BE2C (cell line): ENCODE results near the gene BNIP3.

Source experiments
- DNase-seq: peaks from one replicate; pipeline ENCODE4 v3.0.0-alpha.2; 2020
- H3K27me3 ChIP-seq: fragments of 250-450 bp; sonication (Bioruptor Pico); 2 replicates; pipeline ENCODE4 v1.5.1; 2020; ENCODE audit warnings: mild to moderate bottlenecking
- H3K36me3 ChIP-seq: fragments of 250-450 bp; sonication (Bioruptor Pico); 2 replicates; pipeline ENCODE4 v1.5.1; 2020; ENCODE audit warnings: mild to moderate bottlenecking
- H3K4me1 ChIP-seq: fragments of 250-450 bp; sonication (Bioruptor Pico); 2 replicates; pipeline ENCODE4 v1.5.1; 2020
- H3K4me3 ChIP-seq: 2 replicates; pipeline ENCODE4 v1.5.1; 2011; ENCODE audit warnings: low read depth, low read length
- H3K9me3 ChIP-seq: fragments of 250-450 bp; sonication (Bioruptor Pico); 2 replicates; pipeline ENCODE4 v1.5.1; 2020
- CTCF ChIP-seq: IDR thresholded peaks from 2 replicates; pipeline ENCODE4 v1.5.1; 2012; ENCODE audit warnings: mild to moderate bottlenecking, low read depth, low read length

The BNIP3 gene

GRCh38 chr10:132006966-132007365 lies 25.2 kb upstream of the BNIP3 start:
- Histone ChIP-seq H3K27me3 (0 out of 2 replicates have a peak, but pooled peaks cover 4% of the 10 kb centered on the region), H3K4me1 (no peaks in the 10 kb centered on the region), H3K36me3 (no peaks in the 10 kb centered on the region), H3K9me3 (no peaks in the 10 kb centered on the region; the same call in 1 of the 2 replicates), H3K4me3 (no peak overlapping the region)
- TF ChIP-seq CTCF, result no peak
- DNase-seq, result no peak

- Histone ChIP-seq H3K36me3 (no peaks in the 10 kb centered on the region), H3K4me1 (no peaks in the 10 kb centered on the region), H3K9me3 (no peaks in the 10 kb centered on the region; the same call in 1 of the 2 replicates), H3K4me3 (no peak overlapping the region), H3K27me3 (no peaks in the 10 kb centered on the region)
- no peak for DNase-seq
- TF ChIP-seq CTCF, result no peak
Measured at GRCh38 chr10:132005147-132005546, 23.4 kb upstream of the BNIP3 start.

- Histone ChIP-seq H3K4me1 (no peaks in the 10 kb centered on the region), H3K36me3 (no peaks in the 10 kb centered on the region), H3K27me3 (no peaks in the 10 kb centered on the region), H3K4me3 (no peak overlapping the region), H3K9me3 (no peaks in the 10 kb centered on the region; the same call in 1 of the 2 replicates)
- DNase-seq, result no peak
- TF ChIP-seq CTCF, result no peak
Measured at GRCh38 chr10:132004052-132004451, 22.3 kb upstream of the BNIP3 start.

GRCh38 chr10:132003282-132003924 lies 21.7 kb upstream of the BNIP3 start:
- DNase-seq, result no peak
- Histone ChIP-seq H3K4me3 (no peak overlapping the region), H3K27me3 (no peaks in the 10 kb centered on the region), H3K36me3 (no peaks in the 10 kb centered on the region), H3K4me1 (no peaks in the 10 kb centered on the region), H3K9me3 (no peaks in the 10 kb centered on the region; the same call in 1 of the 2 replicates)
- no peak for TF ChIP-seq CTCF

GRCh38 chr10:132002004-132002403 lies 20.3 kb upstream of the BNIP3 start:
- no peaks in the 10 kb centered on the region; the same call in 1 of the 2 replicates for H3K9me3 ChIP-seq
- DNase-seq, result no peak
- H3K4me3 ChIP-seq, result peak overlapping the region; percentile 19; the same call in 1 of the 2 replicates
- no peaks in the 10 kb centered on the region for H3K36me3 ChIP-seq
- no peaks in the 10 kb centered on the region for H3K27me3 ChIP-seq
- no peaks in the 10 kb centered on the region for H3K4me1 ChIP-seq
- no peak for TF ChIP-seq CTCF

GRCh38 chr10:132001238-132001972 lies 19.7 kb upstream of the BNIP3 start:
- H3K27me3 ChIP-seq, result no peaks in the 10 kb centered on the region
- no peaks in the 10 kb centered on the region for H3K36me3 ChIP-seq
- TF ChIP-seq CTCF, result peak; percentile 29; the same call in 1 of the 2 replicates
- no peaks in the 10 kb centered on the region; the same call in 1 of the 2 replicates for H3K9me3 ChIP-seq
- H3K4me1 ChIP-seq, result no peaks in the 10 kb centered on the region
- H3K4me3 ChIP-seq, result peak overlapping the region; percentile 42
- DNase-seq, result peak; percentile 63
